ENCODE results near the gene TIMM50.

- TF ChIP-seq EZH2phosphoT487 (IDR thresholded peaks at IDR 0.05) (no peak), CTCF (IDR thresholded peaks at IDR 0.05) (no peak)
Measured at GRCh38 chr19:39469567-39469966, 11.1 kb upstream of the TIMM50 start.

Data from neural progenitor cell (in vitro differentiated cells).